GM19238 (cell line): ENCODE results near the gene ANO2.
"Not testable (repeated sequence)": the region's sequence is repeated elsewhere in the genome, so short reads cannot be mapped to it uniquely, and the experiment has no call there.

ENCODE experiments used
- DNase-seq: peaks from one replicate; pipeline ENCODE4 v3.0.0; 2011; ENCODE audit warnings: low spot score; ENCODE audit not compliant: insufficient read length

Gene ANO2

DNA sequence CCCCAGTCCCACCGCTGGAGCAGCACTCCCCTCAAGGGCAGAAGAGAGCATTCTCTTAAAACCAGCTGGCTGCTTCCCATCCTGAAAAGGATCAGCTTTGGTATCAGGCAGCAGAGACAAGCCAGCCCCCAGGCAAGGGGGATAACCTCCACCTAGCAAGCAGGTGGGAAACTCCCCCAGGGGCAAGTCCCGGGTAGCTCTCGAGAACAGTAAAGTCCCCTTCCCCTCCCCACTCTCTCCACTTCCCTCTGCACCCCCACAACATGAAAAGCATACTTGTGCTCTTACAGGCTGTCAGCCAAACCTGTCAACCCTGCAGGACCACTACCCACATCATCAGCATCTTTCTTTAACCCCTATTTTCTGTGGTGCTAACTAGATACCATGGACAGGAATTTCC is 259.1 kb downstream of the ANO2 start:
- DNase-seq, result no peak

DNA sequence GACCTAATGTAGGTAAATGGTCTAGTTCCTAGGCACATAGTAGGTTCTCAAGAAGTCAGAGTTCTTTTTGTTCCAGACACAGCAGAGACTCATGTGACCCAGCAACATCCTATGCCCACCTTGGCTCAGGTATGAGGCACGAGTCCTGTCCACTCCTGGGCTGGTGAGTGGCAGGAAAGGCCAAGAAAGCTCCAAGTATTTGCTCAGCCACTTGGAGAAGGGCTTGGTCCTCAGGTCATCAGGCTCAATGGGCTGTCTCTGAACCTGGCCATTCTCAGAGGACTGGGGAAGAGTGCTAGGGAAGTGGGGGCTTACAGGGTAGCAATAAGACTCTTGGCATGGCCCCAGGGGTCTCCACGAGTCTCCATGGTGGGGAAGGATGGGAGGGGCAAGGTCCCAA is 260.1 kb downstream of the ANO2 start:
- no peak for DNase-seq

DNA sequence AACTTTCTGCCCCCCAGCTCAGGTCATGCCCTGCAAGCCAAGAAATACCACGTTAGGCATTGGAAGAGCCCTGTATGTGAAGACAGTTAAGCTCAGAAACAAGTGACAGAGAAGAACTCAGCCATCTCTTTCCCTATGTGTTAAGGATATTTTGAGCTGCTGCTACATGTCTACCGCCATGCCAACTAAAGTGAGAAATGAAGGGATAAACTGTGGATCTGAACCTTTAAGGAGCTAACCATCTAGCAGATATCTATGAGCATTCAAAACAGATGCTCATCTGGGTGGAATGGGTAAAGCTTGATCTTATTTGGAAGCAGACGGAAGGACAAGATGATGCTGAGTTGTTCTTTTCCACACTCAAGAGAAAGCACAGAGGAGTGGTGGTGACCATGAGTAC is 262.5 kb downstream of the ANO2 start:
- no peak for DNase-seq

DNA sequence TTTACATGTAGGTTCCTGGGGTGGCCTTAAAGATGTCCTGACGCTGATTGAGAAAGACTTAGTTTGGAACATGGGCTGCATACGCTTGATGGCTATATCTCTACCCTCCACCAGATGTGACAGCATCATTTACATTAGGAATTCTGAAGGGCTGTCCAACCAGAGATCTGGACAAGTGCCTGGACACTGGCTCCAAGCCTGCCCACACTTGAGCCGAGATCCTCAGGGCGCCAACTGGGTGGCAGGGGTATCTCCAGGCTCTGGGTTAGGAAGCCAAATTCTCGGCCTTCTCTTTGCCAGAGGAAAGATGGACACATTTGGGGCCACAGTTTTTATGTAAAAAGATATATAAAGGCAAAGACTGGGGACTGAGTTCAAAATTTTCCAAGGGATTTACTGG is 266.9 kb downstream of the ANO2 start:
- DNase-seq, result no peak

DNA sequence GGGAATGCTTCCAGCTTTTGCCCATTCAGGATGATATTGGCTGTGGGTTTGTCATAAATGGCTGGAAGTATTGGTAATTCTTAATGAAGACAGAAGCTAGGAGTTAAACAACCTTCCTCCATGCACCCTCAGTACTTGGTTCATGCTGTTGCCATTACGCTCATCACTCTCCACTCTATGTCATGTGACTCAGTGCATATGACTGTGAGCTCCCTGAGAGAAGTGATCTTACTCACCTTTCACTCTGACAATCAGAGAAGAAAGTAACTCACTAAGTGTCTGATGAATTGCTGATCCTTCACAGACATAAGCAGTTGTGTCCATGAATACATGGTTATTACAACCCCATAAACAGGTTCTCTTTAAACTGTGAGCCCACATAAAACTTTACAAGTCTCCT is 275.4 kb downstream of the ANO2 start:
- not testable (repeated sequence) for DNase-seq

DNA sequence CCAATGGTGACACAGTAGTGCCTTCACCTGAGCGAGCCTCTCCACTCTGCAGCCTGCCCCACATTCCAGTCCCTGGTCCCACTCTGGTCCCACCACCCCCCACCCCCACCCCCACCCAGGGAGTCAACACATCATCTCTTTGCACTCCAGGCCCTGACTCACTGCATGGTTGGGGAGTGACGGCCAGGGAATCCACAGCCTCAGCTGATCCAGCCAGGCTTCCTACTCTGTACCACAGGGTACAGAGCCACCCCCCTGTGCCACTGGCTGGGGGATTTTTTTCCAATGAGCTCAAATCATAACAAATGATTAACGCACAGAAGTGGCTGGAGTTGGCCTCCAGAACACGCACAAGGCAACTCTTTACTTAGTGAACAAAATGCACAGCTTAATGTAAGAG is 279.4 kb downstream of the ANO2 start:
- DNase-seq, result no peak

DNA sequence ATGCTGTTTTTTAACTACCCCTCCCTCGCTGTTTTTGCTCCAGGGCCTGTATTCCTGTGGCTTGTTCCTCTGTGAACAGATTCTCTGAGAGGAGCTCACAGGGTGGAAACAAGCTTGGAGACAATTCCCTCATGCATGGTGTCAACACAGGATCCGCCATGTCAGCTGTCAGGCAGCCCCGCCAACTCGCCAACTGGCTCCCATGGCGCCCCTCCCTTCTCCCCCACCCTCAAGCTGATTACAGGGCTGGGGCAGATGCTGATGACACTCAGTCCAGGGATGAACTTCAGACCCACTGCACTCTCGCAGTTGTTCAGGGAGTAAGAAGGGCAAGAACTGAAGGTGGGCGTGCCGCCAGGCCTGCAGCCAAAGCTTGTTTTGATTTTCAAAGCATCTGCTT is 283.2 kb downstream of the ANO2 start:
- DNase-seq, result no peak

DNA sequence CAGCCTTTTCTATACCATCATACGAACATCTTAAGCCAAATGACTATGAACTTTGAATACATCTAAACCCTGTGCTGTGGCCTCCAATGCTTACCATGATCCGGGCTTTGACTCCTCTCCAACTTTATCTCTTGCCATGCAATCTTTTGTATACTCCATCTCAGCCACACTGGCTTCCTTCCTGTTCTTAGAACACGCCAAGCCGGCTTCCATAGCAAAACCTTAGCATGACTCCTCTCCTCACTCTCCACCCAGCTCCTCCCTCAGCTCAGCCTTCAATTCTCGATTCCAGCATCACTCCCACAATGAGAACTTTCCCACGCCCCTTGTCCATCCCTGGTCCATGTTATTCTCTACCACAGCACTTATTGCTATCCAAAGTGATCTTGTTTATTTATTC is 284.8 kb downstream of the ANO2 start:
- DNase-seq, result no peak

DNA sequence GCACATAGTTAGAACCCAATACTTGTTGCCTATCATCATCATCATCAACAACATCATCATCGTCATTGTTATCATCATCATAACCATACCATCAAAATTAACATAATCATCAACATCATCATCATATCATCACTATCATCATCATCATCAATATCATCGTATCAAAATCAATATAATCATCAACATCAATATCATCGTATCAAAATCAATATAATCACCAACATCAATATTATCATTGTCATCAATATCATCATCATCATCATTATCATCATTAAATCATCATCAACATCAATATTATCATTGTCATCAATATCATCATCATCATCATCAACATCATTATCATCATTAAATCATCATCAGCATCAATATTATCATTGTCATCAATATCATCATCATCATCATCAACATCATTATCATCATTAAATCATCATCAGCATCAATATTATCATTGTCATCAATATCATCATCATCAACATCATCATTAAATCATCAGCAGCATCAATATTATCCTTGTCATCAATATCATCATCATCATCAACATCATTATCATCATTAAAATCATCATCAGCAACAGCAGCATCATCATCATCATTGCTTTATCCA is 286.6 kb downstream of the ANO2 start:
- DNase-seq, result not testable (repeated sequence)

DNA sequence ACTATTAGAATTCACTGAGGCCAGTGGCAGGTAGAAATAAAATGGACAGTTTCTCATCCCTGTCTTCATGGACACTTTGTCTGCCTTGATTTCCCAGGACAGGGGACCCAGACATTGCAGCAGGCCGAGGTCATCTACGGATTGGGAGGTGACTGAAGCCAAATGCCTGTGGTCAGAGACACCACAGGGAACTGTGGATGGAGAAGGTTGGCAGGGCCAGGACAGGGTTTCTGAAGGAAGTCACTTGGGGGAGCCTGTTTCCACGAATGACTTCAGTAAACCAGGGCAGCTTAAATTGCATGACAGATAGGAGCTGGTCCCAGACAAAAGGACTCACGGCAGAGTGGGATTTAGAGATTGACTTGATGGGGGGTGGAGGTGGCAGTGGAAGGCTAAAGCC is 288.2 kb downstream of the ANO2 start:
- DNase-seq, result no peak

DNA sequence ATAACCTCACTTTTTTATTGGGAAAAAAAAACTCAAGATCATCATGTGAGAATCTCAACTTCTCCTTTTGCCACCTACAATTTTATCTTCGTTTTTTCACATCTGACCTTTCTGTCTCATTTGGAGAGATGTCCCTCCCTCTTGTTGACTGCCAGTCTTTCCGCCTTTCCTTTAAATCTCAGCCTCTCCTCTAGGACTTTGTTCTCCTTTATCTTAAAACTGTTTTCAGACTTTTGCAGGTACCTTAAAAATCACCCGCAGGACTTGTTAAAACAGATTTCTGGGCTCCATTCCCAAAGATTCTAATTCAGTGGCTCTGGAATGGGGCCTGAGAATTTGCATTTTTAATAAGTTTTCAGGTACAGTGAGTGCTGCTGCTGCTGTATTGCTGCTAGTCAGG is 289.9 kb downstream of the ANO2 start:
- DNase-seq, result no peak

DNA sequence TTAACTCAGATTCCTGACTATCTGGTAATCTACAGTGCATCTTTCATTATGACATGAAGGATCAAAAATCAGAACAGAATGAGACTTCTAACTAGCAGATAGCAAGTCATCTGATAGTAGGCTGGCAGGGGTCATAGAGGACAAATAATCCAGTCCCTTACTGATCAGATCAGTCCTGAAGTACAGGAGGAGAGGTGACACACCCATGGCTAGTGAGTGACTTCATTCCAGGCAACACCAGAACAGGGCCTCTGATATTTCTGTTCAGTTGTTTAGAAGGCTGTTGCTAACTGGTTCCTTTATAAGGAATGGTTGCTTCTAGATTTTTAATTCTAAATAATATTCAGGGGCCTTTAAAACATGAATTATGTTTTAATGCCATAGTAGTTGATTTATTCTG is 291.0 kb downstream of the ANO2 start:
- no peak for DNase-seq

DNA sequence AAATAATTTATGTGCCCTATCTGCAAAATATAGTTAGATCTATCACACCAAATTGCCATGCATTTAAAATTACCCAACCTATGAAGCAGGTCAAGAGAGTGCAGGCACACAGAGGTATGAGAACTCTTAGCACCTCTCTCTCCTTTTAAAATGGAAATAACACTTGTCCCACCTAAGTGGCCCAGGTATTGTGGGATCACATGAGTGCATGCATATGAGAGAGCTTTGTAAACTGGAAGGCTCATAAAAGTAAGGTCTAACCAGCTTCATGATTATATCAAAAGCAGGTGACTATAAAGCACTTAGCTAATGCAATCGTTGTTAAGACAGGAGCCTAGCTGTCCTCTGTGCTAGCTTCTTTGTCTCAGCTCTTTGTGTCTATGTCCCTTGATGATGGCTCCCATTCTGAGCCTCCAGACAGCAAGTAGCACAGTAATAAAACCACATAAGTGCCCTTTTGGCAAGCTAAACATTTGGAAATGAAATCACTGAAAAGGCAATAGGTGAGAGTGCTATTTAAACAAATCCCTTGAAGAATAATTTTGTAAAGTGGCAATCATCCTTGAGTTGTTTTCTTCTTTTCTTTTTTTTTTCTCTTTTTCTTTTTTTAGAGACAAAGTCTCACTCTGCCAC is 294.1 kb downstream of the ANO2 start:
- no peak for DNase-seq

DNA sequence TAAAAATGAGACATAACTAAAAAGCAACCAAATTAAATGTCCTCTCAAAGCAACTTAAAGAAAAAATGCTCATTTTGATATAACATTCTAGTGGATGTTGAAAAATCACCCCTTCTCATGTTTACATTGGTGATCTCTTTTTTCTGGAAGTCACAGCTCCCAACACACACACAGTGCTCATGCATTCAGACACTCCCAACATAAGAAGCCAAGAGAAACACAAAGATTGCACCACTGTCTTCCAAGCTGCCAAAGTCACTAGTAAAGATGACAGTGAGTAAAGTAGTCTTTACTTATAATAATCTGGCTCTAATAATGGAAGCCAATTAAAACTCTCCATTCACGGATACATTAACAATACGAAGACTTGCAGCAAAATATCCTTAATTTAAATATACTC is 294.8 kb downstream of the ANO2 start:
- no peak for DNase-seq

DNA sequence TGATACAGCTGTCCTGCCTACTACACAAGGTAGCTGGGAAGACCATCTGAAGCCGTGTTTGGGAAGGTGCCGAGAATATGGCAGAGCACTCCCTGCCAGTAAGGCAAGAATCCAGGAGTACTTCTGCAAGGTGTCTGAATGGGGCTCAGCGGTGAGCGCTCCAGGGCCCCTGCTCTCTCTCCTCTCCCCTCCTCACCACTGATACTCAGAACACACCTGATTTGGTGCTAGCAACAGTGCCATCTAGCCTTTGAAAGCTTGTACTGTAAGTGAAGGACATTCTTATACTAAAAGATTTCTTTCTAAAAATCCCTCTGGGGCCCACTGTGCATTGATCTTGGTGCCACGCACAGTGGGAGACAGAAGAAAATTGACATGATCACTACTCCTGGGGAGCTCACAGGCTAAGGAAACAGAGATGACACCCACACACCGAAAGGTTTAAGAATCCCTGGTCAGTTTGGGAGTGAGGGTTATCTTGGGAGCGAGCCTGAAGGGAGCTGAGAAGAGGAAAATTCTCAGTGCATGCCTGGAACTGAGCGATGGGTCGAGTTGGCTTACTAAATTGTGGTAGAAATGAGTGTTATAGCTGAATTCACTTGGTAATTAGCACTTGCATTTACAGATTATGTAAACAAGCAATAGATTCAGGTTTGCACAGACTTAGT is 296.2 kb downstream of the ANO2 start:
- no peak for DNase-seq

DNA sequence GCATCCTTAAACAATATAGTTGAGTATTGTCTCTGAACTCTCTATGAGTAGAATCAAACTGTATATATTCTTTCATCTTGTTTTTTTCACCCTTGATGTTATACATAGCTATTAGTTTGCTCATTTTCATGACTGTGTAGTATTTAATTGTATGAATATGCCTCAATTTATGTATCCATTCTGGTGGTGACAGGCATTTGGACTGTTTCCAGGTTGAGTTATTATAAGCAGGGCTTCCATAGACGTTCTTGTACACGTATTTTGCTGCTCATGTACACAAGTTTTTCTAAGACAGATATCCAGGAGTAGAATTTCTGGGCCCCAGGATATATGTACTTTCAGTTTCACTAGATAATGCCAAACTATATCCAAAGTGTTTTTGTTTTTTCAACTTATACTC is 301.8 kb downstream of the ANO2 start:
- DNase-seq, result no peak

DNA sequence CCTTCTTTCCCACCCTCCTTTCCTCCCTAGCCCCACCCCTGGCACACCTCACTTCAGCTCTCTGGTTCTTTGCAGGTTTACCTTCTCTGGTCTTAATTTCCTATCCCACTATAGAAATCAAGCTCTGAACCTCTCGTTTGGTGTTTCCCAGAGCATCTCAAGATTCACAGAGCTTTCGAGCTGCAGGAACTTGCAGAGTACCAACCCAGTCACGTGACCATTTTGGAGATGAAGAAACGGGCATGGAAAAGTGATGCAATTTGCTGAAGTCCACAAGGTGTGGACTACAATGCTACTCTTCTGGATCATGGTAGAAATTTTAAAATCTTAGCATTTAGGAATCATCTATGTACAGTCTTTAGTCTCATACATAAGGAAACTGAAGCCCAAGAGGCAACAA is 307.4 kb downstream of the ANO2 start:
- DNase-seq, result no peak

DNA sequence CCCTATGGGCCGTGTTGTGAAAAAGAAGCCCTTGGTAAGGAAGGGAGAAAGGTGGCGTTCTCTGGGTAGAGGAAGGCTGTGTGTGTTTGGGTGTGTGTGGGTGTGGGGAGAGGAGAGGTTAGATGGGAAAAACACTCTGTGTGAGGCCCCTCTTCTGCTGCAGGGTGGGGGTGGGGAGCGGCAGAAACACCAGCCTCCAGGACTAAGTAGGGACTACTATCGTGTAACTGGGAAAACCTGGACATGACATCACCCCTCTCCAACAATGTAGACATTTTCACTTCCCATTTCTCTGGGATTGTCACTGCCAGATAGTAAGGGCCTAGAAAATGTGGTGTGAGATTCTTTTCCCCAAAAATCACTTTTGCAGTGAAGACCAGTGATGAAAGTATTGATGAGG is 308.2 kb downstream of the ANO2 start:
- DNase-seq, result no peak

DNA sequence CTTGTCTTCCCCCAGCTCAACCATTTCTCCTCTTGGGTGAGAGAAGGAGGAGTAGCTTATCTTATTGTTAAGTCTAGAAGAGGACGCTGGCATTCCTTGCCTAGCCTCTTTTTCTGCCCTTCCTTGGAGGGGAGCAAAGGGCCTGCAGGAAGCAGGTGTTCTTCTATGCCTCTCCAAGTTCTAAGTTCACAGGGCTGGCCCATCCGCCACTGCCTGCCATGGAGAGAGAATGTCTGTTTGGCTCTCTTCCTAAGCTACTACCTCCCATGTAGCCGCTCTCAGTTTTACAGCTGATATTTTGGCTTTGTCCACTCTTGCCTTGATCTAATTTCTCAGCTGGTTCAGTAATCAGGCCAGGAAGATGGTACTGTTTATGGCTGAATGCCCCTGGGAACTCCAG is 312.0 kb downstream of the ANO2 start:
- no peak for DNase-seq

DNA sequence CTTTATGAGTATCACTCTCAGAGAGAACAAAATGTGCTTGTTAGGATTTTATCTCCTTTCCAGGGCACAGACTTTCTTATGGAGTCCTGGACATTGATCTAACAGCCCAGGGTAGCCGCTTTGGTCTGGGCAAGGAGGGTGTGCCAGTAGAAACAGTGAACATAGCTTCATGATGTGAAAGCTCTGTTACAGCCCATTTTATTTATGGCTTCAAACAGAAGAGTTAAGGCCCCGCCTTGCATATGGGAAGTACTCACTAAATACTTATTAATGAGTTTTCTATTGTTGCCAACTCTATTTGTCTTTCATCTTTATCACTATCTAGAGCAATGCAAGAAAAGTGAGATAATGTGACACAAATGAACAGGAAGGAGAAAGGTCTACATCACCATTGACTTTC is 312.6 kb downstream of the ANO2 start:
- DNase-seq, result no peak

DNA sequence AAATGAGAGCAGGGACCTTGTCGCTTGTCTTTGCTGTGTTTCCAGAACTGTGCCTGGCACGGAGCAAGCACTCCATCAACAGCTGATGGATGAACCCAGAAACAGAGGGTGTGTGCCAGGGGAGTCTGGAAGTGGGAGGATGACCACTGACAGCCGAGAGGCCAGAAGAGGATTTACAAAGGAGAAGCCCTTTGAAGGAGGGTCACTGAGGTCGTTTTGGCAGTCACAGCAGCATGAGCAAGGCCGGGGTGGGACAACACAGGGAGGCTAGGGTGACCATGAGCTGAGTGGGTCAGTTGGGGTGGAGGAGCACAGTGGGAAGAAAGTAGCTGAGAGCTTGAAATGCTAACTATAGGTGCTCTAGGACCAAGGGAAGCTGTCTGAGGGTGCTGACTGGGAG is 313.6 kb downstream of the ANO2 start:
- DNase-seq, result no peak

DNA sequence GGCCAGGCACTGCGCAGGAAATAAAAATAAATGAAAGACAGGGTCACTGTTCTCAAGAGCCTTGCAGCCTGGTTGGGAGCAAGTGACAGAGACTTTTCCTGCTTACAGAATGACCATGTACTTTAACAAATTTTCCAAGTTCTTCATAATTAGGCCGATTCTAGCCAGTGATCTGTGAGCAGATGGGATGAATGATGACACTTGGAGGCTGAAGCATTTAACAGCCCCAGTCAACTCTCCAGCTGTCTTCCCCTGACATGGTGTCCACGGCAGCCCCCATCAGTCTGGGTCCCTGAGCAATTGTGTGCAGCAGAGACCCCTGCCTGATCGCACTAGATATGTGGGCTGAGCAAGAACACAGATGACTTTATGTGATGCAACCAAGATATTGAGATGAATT is 314.3 kb downstream of the ANO2 start:
- no peak for DNase-seq

DNA sequence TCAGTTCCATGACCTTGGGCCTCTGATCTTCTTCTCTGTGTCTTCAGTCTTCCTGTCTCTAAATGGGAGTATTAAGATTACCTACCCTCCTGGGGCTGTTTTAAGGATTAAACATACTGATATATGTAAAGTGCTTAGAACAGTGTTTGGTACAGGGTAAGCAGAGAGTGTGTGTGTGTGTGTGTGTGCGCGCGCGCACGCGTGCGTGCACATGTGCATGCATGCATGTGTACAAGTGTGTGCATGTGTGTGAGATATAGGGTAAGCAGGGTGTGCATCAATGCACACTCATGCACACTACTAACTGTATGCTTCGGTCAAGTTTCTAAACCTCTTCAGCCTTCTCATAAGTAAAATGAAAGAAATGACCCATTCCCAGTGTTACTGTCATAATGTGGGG is 316.6 kb downstream of the ANO2 start:
- DNase-seq, result no peak
